Vagina (tissue), 2 donors: ENCODE data around the gene GSK3A. TPM values are rescaled to one million over a fixed set of nuclear protein-coding genes. Genes with fewer than 3 reads are reported as not detected.

Experiments
- DNase-seq, 2 donors: peaks; one replicate each; pipeline ENCODE4 v3.0.0-alpha.2; 2017; ENCODE audit errors: extremely low spot score in 2 of 2
- H3K27ac ChIP-seq: fragments of 200-600 bp; sonication (generic); one replicate; pipeline ENCODE4 v1.5.1; 2019
- H3K27me3 ChIP-seq: fragments of 200-600 bp; sonication (generic); one replicate; pipeline ENCODE4 v1.5.1; 2019
- H3K36me3 ChIP-seq, 2 donors: fragments of 200-600 bp; sonication (generic); one replicate each; pipeline ENCODE4 v1.5.1; 2017 to 2019
- H3K4me1 ChIP-seq: fragments of 200-600 bp; sonication (generic); one replicate; pipeline ENCODE4 v1.5.1; 2019
- H3K4me3 ChIP-seq, 2 donors: fragments of 200-600 bp; sonication (generic); 1 replicate in 1 of 2; 2 replicates in 1 of 2; pipeline ENCODE4 v1.5.1; 2016 to 2019
- H3K9me3 ChIP-seq: fragments of 200-600 bp; sonication (generic); one replicate; pipeline ENCODE4 v1.5.1; 2019
- POLR2A ChIP-seq, 2 donors: fragments of 450-650 bp; IDR thresholded peaks; one replicate each; pipeline ENCODE4 v1.6.1; 2017; ENCODE audit warnings: antibody characterized with exemption in 2 of 2, mild to moderate bottlenecking in 2 of 2, moderate library complexity in 2 of 2
- POLR2AphosphoS5 ChIP-seq, 2 donors: sonication (generic); formaldehyde crosslinking; IDR thresholded peaks; one replicate each; pipeline ENCODE4 v1.9.0; 2017; ENCODE audit warnings: antibody characterized with exemption in 2 of 2, mild to moderate bottlenecking in 2 of 2, low read depth in 1 of 2; ENCODE audit not compliant: insufficient read depth in 1 of 2
- intact Hi-C: fragments of 100-400 bp; cut with DNase I; formaldehyde crosslinking; loops from one replicate; pipeline ENCODE4 v1.15.1; 2023
- total RNA-seq: library from RNA; depleted of rRNA; stranded (reverse); fragments of >200 nt; gene quantifications from one replicate; pipeline ENCODE4 v1.2.3, GENCODE V29; 2016
- TF ChIP-seq, protein P1 (sequence below), 3 experiments: fragments of 450-650 bp in 2 of 3; fragments of 200-600 bp in 1 of 3; sonication (generic) in 1 of 3; IDR thresholded peaks; one replicate each; pipeline ENCODE4 v1.5.1; 2017 to 2019; ENCODE audit warnings: antibody characterized with exemption in 3 of 3, mild to moderate bottlenecking in 2 of 3, moderate library complexity in 2 of 3

The GSK3A gene
- total RNA-seq, 1 donor from 2014 or later, result 21.1 TPM

DNA sequence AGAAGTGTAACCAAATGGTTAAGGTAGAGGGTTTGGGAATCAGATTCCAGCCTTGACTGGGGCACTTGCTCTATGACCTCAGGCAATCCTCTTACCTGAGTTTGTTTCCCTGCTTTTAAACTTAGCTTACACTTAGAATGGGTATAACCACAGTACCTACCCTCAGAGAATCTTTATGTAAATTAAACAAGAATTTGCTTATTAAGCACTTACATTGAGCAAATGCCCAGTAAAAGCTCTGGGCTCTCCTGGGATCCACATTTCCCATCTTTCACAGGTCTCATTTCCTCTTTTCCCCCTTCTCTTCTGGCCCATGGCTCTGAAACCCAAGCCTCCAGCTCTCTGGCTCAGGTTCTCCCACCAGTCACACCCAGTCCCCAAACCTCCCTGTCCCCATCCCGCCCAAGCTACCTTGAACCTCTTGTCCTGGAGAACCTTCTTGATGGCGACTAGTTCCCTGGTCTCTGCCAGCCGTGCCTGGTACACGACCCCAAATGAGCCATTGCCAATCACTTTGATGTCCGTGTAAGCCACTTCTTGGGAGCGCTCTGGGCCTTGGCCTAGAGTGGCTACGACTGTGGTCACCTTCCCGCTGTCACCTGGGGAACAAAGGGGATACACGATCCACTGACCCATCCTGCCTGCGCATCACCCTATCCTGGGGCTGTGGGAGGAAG is 2.7 kb downstream of the GSK3A start:
- TF ChIP-seq POLR2A (IDR thresholded peaks at IDR 0.05) (no peak), POLR2AphosphoS5 (IDR thresholded peaks at IDR 0.05; ENCODE audit: insufficient read depth in 1 of 2, low read depth in 1 of 2) (no peak)
- TF ChIP-seq, protein P1, sequence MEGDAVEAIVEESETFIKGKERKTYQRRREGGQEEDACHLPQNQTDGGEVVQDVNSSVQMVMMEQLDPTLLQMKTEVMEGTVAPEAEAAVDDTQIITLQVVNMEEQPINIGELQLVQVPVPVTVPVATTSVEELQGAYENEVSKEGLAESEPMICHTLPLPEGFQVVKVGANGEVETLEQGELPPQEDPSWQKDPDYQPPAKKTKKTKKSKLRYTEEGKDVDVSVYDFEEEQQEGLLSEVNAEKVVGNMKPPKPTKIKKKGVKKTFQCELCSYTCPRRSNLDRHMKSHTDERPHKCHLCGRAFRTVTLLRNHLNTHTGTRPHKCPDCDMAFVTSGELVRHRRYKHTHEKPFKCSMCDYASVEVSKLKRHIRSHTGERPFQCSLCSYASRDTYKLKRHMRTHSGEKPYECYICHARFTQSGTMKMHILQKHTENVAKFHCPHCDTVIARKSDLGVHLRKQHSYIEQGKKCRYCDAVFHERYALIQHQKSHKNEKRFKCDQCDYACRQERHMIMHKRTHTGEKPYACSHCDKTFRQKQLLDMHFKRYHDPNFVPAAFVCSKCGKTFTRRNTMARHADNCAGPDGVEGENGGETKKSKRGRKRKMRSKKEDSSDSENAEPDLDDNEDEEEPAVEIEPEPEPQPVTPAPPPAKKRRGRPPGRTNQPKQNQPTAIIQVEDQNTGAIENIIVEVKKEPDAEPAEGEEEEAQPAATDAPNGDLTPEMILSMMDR (IDR thresholded peaks at IDR 0.05), result no peak
- intact Hi-C loops, result loop anchor here (2.0 kb wide), 1 partner anchor 21 kb away; no protein-coding TSS in a partner anchor
- H3K36me3 ChIP-seq, result peaks cover 5 to 28% of the 10 kb centered on the region in 2 donors

DNA sequence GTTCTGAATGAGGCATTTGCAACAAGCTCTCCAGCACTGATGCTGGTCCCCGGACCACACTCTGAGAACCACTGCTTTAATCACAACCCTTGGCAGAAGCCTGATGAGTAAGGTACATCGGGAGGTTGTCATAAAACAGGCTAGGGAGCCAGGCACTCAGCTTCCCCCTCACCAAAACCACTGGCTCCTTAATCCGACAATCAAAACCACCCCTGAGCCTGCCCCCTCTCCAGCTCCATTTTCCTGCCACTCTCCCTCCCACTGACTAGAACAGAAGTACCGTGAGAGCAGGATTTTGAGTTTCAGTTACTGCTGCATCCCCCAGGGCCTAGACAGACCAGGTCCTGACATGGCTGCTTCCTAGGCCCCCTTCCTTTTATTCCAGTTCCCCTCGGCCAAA is 7.2 kb downstream of the GSK3A start:
- no peak for DNase-seq
- TF ChIP-seq POLR2A (IDR thresholded peaks at IDR 0.05), result no peak
- TF ChIP-seq, protein P1 (IDR thresholded peaks at IDR 0.05), result no peak
- no peak for TF ChIP-seq POLR2AphosphoS5 (IDR thresholded peaks at IDR 0.05; ENCODE audit: insufficient read depth in 1 of 2, low read depth in 1 of 2)
- Histone ChIP-seq H3K36me3 (peaks cover 5 to 70% of the 10 kb centered on the region in 2 donors), H3K4me1 (peaks cover 9% of the 10 kb centered on the region), H3K27me3 (no peaks in the 10 kb centered on the region), H3K9me3 (no peaks in the 10 kb centered on the region), H3K27ac (no peak overlapping the region), H3K4me3 (no peak overlapping the region)
- intact Hi-C loops, result no loop called here

More for the DNA sequence above, 2.7 kb downstream of the GSK3A start:
- H3K9me3 ChIP-seq, result no peaks in the 10 kb centered on the region
- no peak overlapping the region for H3K27ac ChIP-seq
- peaks cover 35% of the 10 kb centered on the region for H3K4me1 ChIP-seq
- no peaks in the 10 kb centered on the region for H3K27me3 ChIP-seq
- no peak for DNase-seq
- H3K4me3 ChIP-seq, result no peak overlapping the region

DNA sequence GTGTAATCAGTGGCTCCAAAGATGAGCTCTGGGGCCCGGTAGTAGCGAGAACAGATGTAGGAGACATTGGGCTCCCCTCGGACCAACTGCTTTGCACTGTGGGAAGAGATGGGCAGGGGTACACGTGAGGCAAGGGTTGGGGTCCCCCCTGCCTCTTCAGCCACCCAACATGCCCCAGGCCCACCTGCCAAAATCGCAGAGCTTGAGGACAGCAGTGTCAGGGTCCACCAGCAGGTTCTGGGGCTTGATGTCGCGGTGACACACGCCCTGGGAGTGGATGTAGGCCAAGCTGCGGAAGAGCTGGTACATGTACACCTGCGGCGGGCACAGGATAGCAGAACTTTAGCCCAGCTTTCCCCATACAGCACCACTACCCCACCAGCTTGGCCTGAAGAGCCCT is 8.0 kb downstream of the GSK3A start:
- intact Hi-C loops, result no loop called here
- no peaks in the 10 kb centered on the region for H3K27me3 ChIP-seq
- H3K4me3 ChIP-seq, result no peak overlapping the region
- TF ChIP-seq POLR2A (IDR thresholded peaks at IDR 0.05), result no peak
- no peak for TF ChIP-seq POLR2AphosphoS5 (IDR thresholded peaks at IDR 0.05; ENCODE audit: insufficient read depth in 1 of 2, low read depth in 1 of 2)
- TF ChIP-seq, protein P1 (IDR thresholded peaks at IDR 0.05), result no peak
- no peaks in the 10 kb centered on the region for H3K9me3 ChIP-seq
- peaks cover under 1% of the 10 kb centered on the region for H3K4me1 ChIP-seq
- no peak overlapping the region for H3K27ac ChIP-seq
- H3K36me3 ChIP-seq, result peaks cover 5 to 70% of the 10 kb centered on the region in 2 donors
- no peak for DNase-seq

DNA sequence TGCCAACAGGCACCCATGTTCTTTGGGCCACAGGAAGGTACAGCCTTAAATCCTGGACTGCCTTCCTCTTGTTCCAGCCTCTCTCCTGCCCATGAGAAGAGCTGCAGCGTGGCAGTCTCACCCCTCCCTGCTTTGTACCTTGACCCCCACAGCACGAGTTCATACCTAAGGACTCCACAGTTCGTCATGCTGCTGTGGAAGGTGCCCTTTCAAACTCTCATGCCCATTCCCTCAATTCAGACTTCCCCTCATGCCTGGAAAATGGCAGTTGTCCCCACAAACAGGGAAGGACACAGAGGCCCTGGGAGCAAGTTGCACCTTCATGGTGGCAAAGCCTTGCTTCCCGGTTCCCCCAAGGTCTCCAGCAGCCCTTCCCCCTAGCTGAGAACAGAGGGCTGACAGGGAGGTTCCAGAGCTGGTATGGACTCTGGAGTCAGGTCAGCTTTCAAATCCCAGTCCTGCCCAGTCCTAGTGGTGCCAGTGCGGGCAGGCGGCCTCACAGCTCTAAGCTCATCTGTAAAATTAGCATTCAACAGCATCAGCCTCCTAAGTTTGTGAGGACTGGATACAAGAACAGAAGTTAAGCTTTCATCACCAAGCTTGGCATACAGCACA is 8.6 kb downstream of the GSK3A start:
- DNase-seq, result no peak
- Histone ChIP-seq H3K9me3 (no peaks in the 10 kb centered on the region), H3K4me3 (no peak overlapping the region), H3K27ac (no peak overlapping the region), H3K4me1 (no peaks in the 10 kb centered on the region), H3K27me3 (no peaks in the 10 kb centered on the region), H3K36me3 (peaks cover 5 to 75% of the 10 kb centered on the region in 2 donors)
- TF ChIP-seq POLR2AphosphoS5 (IDR thresholded peaks at IDR 0.05; ENCODE audit: insufficient read depth in 1 of 2, low read depth in 1 of 2), result no peak
- TF ChIP-seq POLR2A (IDR thresholded peaks at IDR 0.05), result no peak
- TF ChIP-seq, protein P1 (IDR thresholded peaks at IDR 0.05), result no peak
- intact Hi-C loops, result no loop called here

DNA sequence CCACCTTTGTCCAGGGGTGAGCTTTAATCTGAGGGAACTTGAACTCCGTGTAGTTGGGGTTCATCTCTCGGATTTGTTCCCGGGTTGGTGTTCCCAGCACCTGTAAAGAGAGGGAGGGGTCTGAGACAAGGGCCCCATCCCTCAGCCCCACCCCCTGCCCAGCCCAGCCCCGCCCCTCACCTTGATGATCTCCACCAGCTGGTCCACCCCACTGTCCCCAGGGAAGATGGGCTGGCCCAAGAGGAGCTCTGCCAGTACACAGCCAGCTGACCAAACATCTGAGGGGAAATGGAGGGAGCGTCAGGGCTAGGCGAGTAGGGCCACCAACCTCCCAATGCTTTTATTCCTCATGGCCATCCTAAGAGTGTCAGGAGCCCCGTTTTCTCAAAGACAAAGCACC is 9.3 kb downstream of the GSK3A start:
- Histone ChIP-seq H3K27ac (no peak overlapping the region), H3K4me1 (no peaks in the 10 kb centered on the region), H3K27me3 (no peaks in the 10 kb centered on the region), H3K9me3 (no peaks in the 10 kb centered on the region), H3K4me3 (no peak overlapping the region), H3K36me3 (peaks cover 5 to 77% of the 10 kb centered on the region in 2 donors)
- TF ChIP-seq, protein P1 (IDR thresholded peaks at IDR 0.05), result no peak
- TF ChIP-seq POLR2A (IDR thresholded peaks at IDR 0.05), result no peak
- no peak for TF ChIP-seq POLR2AphosphoS5 (IDR thresholded peaks at IDR 0.05; ENCODE audit: insufficient read depth in 1 of 2, low read depth in 1 of 2)
- no peak for DNase-seq
- intact Hi-C loops, result no loop called here
